BE2C (cell line): ENCODE measurements around the gene C16orf87.

Source experiments
- DNase-seq: peaks from one replicate; pipeline ENCODE4 v3.0.0-alpha.2; 2020
- H3K27me3 ChIP-seq: fragments of 250-450 bp; sonication (Bioruptor Pico); 2 replicates; pipeline ENCODE4 v1.5.1; 2020; ENCODE audit warnings: mild to moderate bottlenecking
- H3K36me3 ChIP-seq: fragments of 250-450 bp; sonication (Bioruptor Pico); 2 replicates; pipeline ENCODE4 v1.5.1; 2020; ENCODE audit warnings: mild to moderate bottlenecking
- H3K4me1 ChIP-seq: fragments of 250-450 bp; sonication (Bioruptor Pico); 2 replicates; pipeline ENCODE4 v1.5.1; 2020
- H3K4me3 ChIP-seq: 2 replicates; pipeline ENCODE4 v1.5.1; 2011; ENCODE audit warnings: low read depth, low read length
- H3K9me3 ChIP-seq: fragments of 250-450 bp; sonication (Bioruptor Pico); 2 replicates; pipeline ENCODE4 v1.5.1; 2020
- TF ChIP-seq, protein P1 (sequence below): IDR thresholded peaks from 2 replicates; pipeline ENCODE4 v1.5.1; 2012; ENCODE audit warnings: mild to moderate bottlenecking, low read depth, low read length

Gene C16orf87

DNA sequence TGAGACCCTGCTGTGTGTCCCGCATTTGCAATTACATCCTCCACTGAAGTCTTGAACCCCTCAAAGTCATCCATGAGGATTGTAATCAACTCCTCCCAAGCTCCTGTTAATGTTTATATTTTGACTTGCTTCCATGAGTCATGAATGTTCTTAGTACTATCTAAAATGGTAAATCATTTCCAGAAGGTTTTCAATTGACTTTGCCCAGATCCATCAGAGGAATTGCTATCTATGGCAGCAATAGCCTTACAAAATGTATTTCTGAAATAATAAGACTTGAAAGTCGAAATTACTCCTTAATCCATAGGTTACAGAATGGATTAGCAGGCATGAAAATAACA is 2.5 kb upstream of the C16orf87 start:
- no peaks in the 10 kb centered on the region; the same call in 1 of the 2 replicates for H3K4me1 ChIP-seq
- TF ChIP-seq, protein P1, sequence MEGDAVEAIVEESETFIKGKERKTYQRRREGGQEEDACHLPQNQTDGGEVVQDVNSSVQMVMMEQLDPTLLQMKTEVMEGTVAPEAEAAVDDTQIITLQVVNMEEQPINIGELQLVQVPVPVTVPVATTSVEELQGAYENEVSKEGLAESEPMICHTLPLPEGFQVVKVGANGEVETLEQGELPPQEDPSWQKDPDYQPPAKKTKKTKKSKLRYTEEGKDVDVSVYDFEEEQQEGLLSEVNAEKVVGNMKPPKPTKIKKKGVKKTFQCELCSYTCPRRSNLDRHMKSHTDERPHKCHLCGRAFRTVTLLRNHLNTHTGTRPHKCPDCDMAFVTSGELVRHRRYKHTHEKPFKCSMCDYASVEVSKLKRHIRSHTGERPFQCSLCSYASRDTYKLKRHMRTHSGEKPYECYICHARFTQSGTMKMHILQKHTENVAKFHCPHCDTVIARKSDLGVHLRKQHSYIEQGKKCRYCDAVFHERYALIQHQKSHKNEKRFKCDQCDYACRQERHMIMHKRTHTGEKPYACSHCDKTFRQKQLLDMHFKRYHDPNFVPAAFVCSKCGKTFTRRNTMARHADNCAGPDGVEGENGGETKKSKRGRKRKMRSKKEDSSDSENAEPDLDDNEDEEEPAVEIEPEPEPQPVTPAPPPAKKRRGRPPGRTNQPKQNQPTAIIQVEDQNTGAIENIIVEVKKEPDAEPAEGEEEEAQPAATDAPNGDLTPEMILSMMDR: no peak

DNA sequence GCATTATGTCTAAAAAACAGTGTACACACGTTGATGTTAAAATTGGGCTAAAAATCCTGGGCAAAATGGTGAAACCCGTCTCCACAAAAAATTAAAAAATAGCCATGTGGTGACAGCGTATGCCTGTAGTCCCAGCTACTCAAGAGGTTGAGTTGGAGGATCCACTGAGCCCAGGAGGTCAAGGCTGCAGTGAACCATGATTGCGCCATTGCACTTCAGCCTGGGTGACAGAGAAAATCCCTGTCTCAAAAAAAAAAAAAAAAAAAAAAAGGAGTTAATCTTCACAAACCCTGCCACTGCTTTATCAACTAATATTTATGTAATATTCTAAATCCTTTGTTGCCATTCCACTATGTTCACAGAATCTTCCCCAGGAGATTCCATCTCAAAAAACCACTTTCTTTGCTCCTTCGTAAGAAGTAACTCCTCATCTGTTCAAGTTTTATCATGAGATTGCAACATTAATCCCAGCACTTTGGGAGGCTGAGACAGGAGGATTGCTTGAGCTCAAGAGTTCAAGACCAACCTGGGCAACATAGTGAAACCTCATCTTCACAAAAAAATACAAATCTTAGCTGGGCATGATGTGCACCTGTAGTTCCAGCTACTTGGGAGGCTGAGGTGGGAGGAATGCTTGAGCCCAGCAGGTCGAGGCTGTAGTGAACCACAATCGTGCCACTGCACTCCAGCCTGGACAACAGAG is 1.9 kb upstream of the C16orf87 start:
- TF ChIP-seq, protein P1: no peak
- Histone ChIP-seq H3K4me1 (no peaks in the 10 kb centered on the region; the same call in 1 of the 2 replicates), H3K4me3 (no peak overlapping the region)

More for the DNA sequence above, 2.5 kb upstream of the C16orf87 start:
- no peaks in the 10 kb centered on the region for H3K36me3 ChIP-seq
- no peaks in the 10 kb centered on the region for H3K27me3 ChIP-seq
- DNase-seq: no peak
- H3K9me3 ChIP-seq: no peaks in the 10 kb centered on the region
- no peak overlapping the region for H3K4me3 ChIP-seq

DNA sequence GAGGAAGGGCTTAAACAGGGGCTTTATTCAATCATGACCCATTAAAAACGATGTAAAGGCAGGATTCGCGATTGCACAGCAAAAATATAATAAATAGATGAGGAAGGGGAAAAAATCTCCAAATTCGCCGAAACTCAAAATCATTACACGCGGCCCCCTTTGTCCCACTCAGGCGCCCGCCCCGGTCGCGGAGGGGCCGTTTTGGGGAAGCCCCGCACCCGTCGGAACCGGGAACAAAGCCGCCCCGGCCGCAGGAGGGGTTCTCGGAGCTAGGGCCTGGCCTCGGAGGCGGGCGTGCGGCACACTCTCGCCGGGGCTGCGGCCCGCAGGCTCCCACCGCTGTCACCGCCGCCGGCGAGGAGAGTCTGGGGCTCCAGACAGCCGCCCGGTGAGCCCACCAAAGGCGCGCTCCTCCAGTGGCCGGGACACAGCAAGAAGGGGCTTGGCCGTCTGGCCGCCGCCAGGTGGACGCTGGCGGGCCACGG is 521 bp downstream of the C16orf87 start:
- peak; percentile 51 for DNase-seq
- no peaks in the 10 kb centered on the region for H3K9me3 ChIP-seq
- H3K4me1 ChIP-seq: no peaks in the 10 kb centered on the region; the same call in 1 of the 2 replicates
- H3K27me3 ChIP-seq: no peaks in the 10 kb centered on the region
- peak overlapping the region; percentile 82 for H3K4me3 ChIP-seq
- TF ChIP-seq, protein P1: no peak
- no peaks in the 10 kb centered on the region for H3K36me3 ChIP-seq

More for the DNA sequence above, 1.9 kb upstream of the C16orf87 start:
- no peaks in the 10 kb centered on the region for H3K27me3 ChIP-seq
- no peaks in the 10 kb centered on the region for H3K9me3 ChIP-seq
- no peak for DNase-seq
- no peaks in the 10 kb centered on the region for H3K36me3 ChIP-seq

DNA sequence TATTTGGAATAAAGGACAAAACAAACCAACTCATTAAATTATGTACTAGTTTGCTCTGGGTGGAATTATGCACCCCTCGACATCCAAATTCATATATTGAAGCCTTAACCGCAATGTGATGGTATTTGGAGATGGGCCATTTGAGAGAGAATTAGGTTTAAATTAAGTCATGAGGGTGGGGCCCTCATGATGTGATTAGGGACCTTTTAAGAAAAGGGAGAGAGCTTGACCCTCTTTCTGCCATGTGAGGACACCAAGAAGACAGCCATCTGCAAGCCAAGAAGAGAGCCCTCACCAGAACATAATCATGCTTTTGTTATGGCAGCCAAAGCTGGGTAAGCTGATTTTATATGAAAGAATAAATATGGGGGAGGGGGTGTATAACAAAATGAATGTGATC is 2.0 kb downstream of the C16orf87 start:
- Histone ChIP-seq H3K9me3 (no peaks in the 10 kb centered on the region), H3K4me3 (no peak overlapping the region), H3K4me1 (no peaks in the 10 kb centered on the region; the same call in 1 of the 2 replicates), H3K27me3 (no peaks in the 10 kb centered on the region), H3K36me3 (no peaks in the 10 kb centered on the region)
- TF ChIP-seq, protein P1: no peak
- DNase-seq: no peak

DNA sequence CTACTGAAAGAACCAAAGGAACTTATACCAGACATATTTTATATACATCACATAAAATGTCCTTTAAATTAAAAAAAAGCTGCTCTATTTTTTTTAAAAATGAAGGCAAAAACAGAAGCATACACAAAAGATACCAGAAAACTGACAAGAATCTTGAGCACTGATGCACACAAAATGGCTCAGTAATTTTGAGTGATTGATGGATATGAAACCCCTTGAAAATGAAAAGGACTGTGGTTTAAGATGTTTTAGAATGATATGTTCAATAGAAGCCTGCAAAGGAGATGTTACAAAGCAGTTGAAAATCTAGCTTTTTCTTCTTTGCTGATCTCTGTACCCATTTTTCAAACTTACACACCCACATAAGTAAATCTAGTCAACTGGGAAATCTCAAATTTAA is 2.7 kb downstream of the C16orf87 start:
- no peak overlapping the region for H3K4me3 ChIP-seq
- no peaks in the 10 kb centered on the region for H3K9me3 ChIP-seq
- DNase-seq: no peak
- TF ChIP-seq, protein P1: no peak
- no peaks in the 10 kb centered on the region for H3K36me3 ChIP-seq
- H3K4me1 ChIP-seq: no peaks in the 10 kb centered on the region; the same call in 1 of the 2 replicates
- H3K27me3 ChIP-seq: no peaks in the 10 kb centered on the region

DNA sequence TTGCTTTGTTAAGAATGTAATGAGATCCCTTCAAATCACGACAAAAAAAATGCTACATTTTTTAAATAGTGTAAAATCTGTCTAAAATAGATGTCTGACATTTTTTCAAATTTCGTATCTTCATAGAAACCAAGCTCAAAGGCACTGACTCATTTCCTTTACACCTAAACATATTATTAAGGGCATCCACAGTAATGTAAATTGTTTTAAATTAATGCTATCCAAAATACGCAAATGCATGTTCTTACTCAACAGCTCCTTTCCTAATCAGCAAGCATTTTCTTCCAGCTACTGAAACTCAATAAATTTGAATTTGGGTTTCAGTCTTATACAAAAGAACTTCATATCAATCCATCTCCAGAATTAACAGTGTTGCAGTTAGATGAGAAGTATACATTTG is 4.3 kb downstream of the C16orf87 start:
- H3K9me3 ChIP-seq: no peaks in the 10 kb centered on the region
- TF ChIP-seq, protein P1: no peak
- no peak overlapping the region for H3K4me3 ChIP-seq
- H3K27me3 ChIP-seq: no peaks in the 10 kb centered on the region
- H3K36me3 ChIP-seq: no peaks in the 10 kb centered on the region
- no peak for DNase-seq
- no peaks in the 10 kb centered on the region; the same call in 1 of the 2 replicates for H3K4me1 ChIP-seq
